DND-41 (cell line): ENCODE measurements around the gene XRCC4.

ENCODE experiments used
- ATAC-seq: fragments of 200-7000 bp; cut with Tn5 transposase; 3 replicates; pipeline ENCODE4 v1.9.1; 2021; ENCODE audit warnings: low read depth; ENCODE audit not compliant: insufficient read depth
- DNase-seq: peaks from one replicate; pipeline ENCODE4 v3.0.0-alpha.2; 2020
- H2AFZ ChIP-seq: 2 replicates; pipeline ENCODE4 v1.6.0; 2012; ENCODE audit warnings: low read depth, low read length
- H3K27ac ChIP-seq: 2 replicates; pipeline ENCODE4 v1.5.1; 2012; ENCODE audit warnings: low read length, inconsistent platforms
- H3K27me3 ChIP-seq: fragments of 200-600 bp; sonication (generic); 2 replicates; pipeline ENCODE4 v1.6.0; 2012; ENCODE audit warnings: low read length, mild to moderate bottlenecking, inconsistent platforms; ENCODE audit not compliant: insufficient read depth, poor library complexity
- H3K36me3 ChIP-seq: 2 replicates; pipeline ENCODE4 v1.5.1; 2012; ENCODE audit warnings: low read length, inconsistent platforms; ENCODE audit not compliant: insufficient read depth
- H3K4me1 ChIP-seq: 2 replicates; pipeline ENCODE4 v1.5.1; 2012; ENCODE audit warnings: mild to moderate bottlenecking, low read length; ENCODE audit not compliant: insufficient read depth
- H3K4me2 ChIP-seq: 2 replicates; pipeline ENCODE4 v1.6.0; 2012; ENCODE audit warnings: mild to moderate bottlenecking, moderate library complexity, low read length, inconsistent platforms; ENCODE audit not compliant: insufficient read depth
- H3K4me3 ChIP-seq, 2 experiments: fragments of 200-600 bp in 1 of 2; shearing (Covaris generic) in 1 of 2; 2 replicates each; pipeline ENCODE4 v1.5.1; 2012 to 2016; ENCODE audit warnings: inconsistent platforms in 2 of 2, low read length in 2 of 2, mild to moderate bottlenecking in 2 of 2, low read depth in 1 of 2, moderate library complexity in 1 of 2
- H3K79me2 ChIP-seq: 2 replicates; pipeline ENCODE4 v1.6.0; 2012; ENCODE audit warnings: low read length, inconsistent platforms; ENCODE audit not compliant: insufficient read depth
- H3K9ac ChIP-seq: 2 replicates; pipeline ENCODE4 v1.6.0; 2012; ENCODE audit warnings: low read depth, mild to moderate bottlenecking, inconsistent platforms, low read length, moderate library complexity
- H3K9me3 ChIP-seq: 2 replicates; pipeline ENCODE4 v1.5.1; 2012; ENCODE audit warnings: low read length, moderate library complexity, mild to moderate bottlenecking, inconsistent platforms; ENCODE audit not compliant: insufficient read depth, severe bottlenecking
- H4K20me1 ChIP-seq: 2 replicates; pipeline ENCODE4 v1.6.0; 2012; ENCODE audit warnings: low read length; ENCODE audit not compliant: insufficient read depth
- CTCF ChIP-seq: IDR thresholded peaks from 2 replicates; pipeline ENCODE4 v1.5.1; 2012; ENCODE audit warnings: borderline replicate concordance, low read length, moderate library complexity, mild to moderate bottlenecking; ENCODE audit not compliant: poor library complexity, severe bottlenecking; ENCODE audit errors: extremely low read depth
- EZH2 ChIP-seq: IDR thresholded peaks from 3 replicates; pipeline ENCODE4 v1.6.1; 2012; ENCODE audit warnings: borderline replicate concordance, low read depth, mild to moderate bottlenecking, moderate library complexity, low read length, inconsistent platforms; ENCODE audit not compliant: severe bottlenecking

The XRCC4 gene

GRCh38 chr5:83251849-83252248 is 174.5 kb downstream of the XRCC4 start:
- no peaks in the 10 kb centered on the region for H3K36me3 ChIP-seq
- H2AFZ ChIP-seq, result no peak overlapping the region
- no peaks in the 10 kb centered on the region for H4K20me1 ChIP-seq
- H3K9me3 ChIP-seq, result no peaks in the 10 kb centered on the region
- no peaks in the 10 kb centered on the region for H3K27me3 ChIP-seq
- no peak overlapping the region for H3K4me2 ChIP-seq
- no peaks in the 10 kb centered on the region for H3K79me2 ChIP-seq
- DNase-seq (no peak), ATAC-seq (no peak)
- no peak overlapping the region for H3K9ac ChIP-seq
- H3K4me3 ChIP-seq, result no peak overlapping the region
- H3K27ac ChIP-seq, result no peak overlapping the region
- TF ChIP-seq CTCF (no peak), EZH2 (no peak)
- H3K4me1 ChIP-seq, result no peaks in the 10 kb centered on the region

- Histone ChIP-seq H3K4me1 (no peaks in the 10 kb centered on the region), H3K27me3 (no peaks in the 10 kb centered on the region), H3K4me2 (no peak overlapping the region), H3K36me3 (no peaks in the 10 kb centered on the region), H3K9me3 (no peaks in the 10 kb centered on the region), H3K79me2 (no peaks in the 10 kb centered on the region), H4K20me1 (no peaks in the 10 kb centered on the region), H2AFZ (no peak overlapping the region), H3K9ac (no peak overlapping the region), H3K27ac (no peak overlapping the region), H3K4me3 (no peak overlapping the region)
- ATAC-seq, result no peak
- DNase-seq, result no peak
- TF ChIP-seq CTCF, result no peak
These were observed 176.4 kb downstream of the XRCC4 start for GRCh38 chr5:83253720-83254119.

DNA sequence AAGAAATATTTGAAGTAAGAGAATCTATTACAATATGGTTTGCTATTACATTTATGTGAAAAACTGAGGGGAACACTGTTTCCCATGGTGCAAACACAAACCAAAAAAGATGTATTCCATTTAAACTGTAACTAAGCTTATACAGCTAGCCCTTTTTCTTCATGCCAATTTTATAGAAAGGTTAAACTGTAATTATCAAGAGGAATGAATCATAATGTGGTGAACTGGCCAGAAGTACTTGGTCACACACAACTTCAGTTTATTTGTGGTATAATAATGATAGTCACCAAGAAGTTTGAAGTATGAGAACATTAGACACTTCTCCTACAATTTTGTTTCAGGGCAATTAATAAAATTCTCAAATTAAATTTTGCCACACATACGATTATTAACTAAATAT is 177.9 kb downstream of the XRCC4 start:
- H4K20me1 ChIP-seq, result no peaks in the 10 kb centered on the region
- TF ChIP-seq CTCF (no peak), EZH2 (no peak)
- H3K9me3 ChIP-seq, result no peaks in the 10 kb centered on the region
- no peak overlapping the region for H2AFZ ChIP-seq
- ATAC-seq, result no peak
- no peak for DNase-seq
- no peaks in the 10 kb centered on the region for H3K36me3 ChIP-seq
- no peak overlapping the region for H3K27ac ChIP-seq
- H3K79me2 ChIP-seq, result no peaks in the 10 kb centered on the region
- H3K9ac ChIP-seq, result no peak overlapping the region
- H3K4me3 ChIP-seq, result no peak overlapping the region
- H3K27me3 ChIP-seq, result no peaks in the 10 kb centered on the region
- H3K4me2 ChIP-seq, result no peak overlapping the region
- H3K4me1 ChIP-seq, result no peaks in the 10 kb centered on the region
